Hepatocyte (in vitro differentiated cells): ENCODE measurements around the gene VILL. TPM values are rescaled to one million over a fixed set of nuclear protein-coding genes. Genes with fewer than 3 reads are reported as not detected.

Source experiments
- DNase-seq: peaks from one replicate; pipeline ENCODE4 v3.0.0-alpha.2; 2016; ENCODE audit warnings: low spot score
- H2AFZ ChIP-seq: fragments of 200-600 bp; sonication (generic); 2 replicates; pipeline ENCODE4 v1.6.0; 2016; ENCODE audit warnings: antibody characterized with exemption, mild to moderate bottlenecking
- H3K27ac ChIP-seq: fragments of 200-600 bp; sonication (generic); 2 replicates; pipeline ENCODE4 v1.5.1; 2016; ENCODE audit warnings: mild to moderate bottlenecking
- H3K27me3 ChIP-seq: fragments of 200-600 bp; sonication (generic); 2 replicates; pipeline ENCODE4 v1.6.1; 2016
- H3K36me3 ChIP-seq: fragments of 200-600 bp; sonication (generic); replicated peaks from 2 replicates; pipeline ENCODE4 v1.5.1; 2016; ENCODE audit warnings: low read depth; ENCODE audit not compliant: insufficient read depth
- H3K4me1 ChIP-seq: fragments of 200-600 bp; sonication (generic); 2 replicates; pipeline ENCODE4 v1.5.1; 2016; ENCODE audit warnings: mild to moderate bottlenecking, moderate library complexity; ENCODE audit not compliant: insufficient read depth
- H3K4me2 ChIP-seq: fragments of 200-600 bp; sonication (generic); 2 replicates; pipeline ENCODE4 v1.6.0; 2016
- H3K4me3 ChIP-seq: fragments of 200-600 bp; sonication (generic); 2 replicates; pipeline ENCODE4 v1.5.1; 2016; ENCODE audit warnings: mild to moderate bottlenecking
- H3K79me2 ChIP-seq: fragments of 200-600 bp; sonication (generic); 2 replicates; pipeline ENCODE4 v1.6.0; 2017; ENCODE audit warnings: mild to moderate bottlenecking
- H3K9me2 ChIP-seq: fragments of 200-600 bp; sonication (generic); replicated peaks from 2 replicates; pipeline ENCODE4 v1.6.0; 2017; ENCODE audit warnings: mild to moderate bottlenecking; ENCODE audit not compliant: insufficient read depth
- H3K9me3 ChIP-seq: fragments of 200-600 bp; sonication (generic); 2 replicates; pipeline ENCODE4 v1.5.1; 2016; ENCODE audit warnings: low read depth, mild to moderate bottlenecking
- H4K20me1 ChIP-seq: fragments of 200-600 bp; sonication (generic); 2 replicates; pipeline ENCODE4 v1.6.0; 2016; ENCODE audit warnings: mild to moderate bottlenecking; ENCODE audit not compliant: insufficient read depth, poor library complexity, severe bottlenecking
- EZH2 ChIP-seq: fragments of 200-600 bp; sonication (generic); IDR thresholded peaks from 2 replicates; pipeline ENCODE4 v1.6.1; 2016; ENCODE audit warnings: antibody characterized with exemption, mild to moderate bottlenecking, borderline replicate concordance
- EZH2phosphoT487 ChIP-seq: fragments of 200-600 bp; sonication (generic); IDR thresholded peaks from one replicate; pipeline ENCODE4 v1.6.1; 2018; ENCODE audit warnings: antibody characterized with exemption, mild to moderate bottlenecking, low read depth, moderate library complexity; ENCODE audit not compliant: unreplicated experiment, severe bottlenecking
- WGBS: methylation state at CpG from one replicate; pipeline ENCODE4 v1.1.6; 2016; ENCODE audit warnings: low lambda C conversion rate; ENCODE audit errors: missing lambda C conversion rate; 5-methylcytosine and 5-hydroxymethylcytosine counted together
- polyA plus RNA-seq: library from polyadenylated mRNA; unstranded; fragments of >200 nt; fragmentation: Nextera tagmentation; extraction: Ambion mirVana; gene quantifications from 2 replicates; pipeline ENCODE4 v1.2.1, GENCODE V29; 2016
- total RNA-seq: library from RNA; depleted of rRNA; stranded (reverse); fragments of >200 nt; gene quantifications from 2 replicates; pipeline ENCODE4 v1.2.3, GENCODE V29; 2014
- TF ChIP-seq, protein P1 (sequence below): fragments of 200-600 bp; sonication (generic); IDR thresholded peaks from 2 replicates; pipeline ENCODE4 v1.5.1; 2016; ENCODE audit warnings: antibody characterized with exemption, mild to moderate bottlenecking; ENCODE audit not compliant: poor library complexity

VILL gene
- total and polyA plus RNA-seq, 2 experiments from 2014 or later: 39.3 to 47.4 TPM

GRCh38 chr3:38043486-38043885, 52.9 kb downstream of the VILL start:
- Histone ChIP-seq H2AFZ (no peak overlapping the region), H3K9me3 (no peaks in the 10 kb centered on the region), H3K27ac (no peak overlapping the region), H3K4me1 (peaks cover 9% of the 10 kb centered on the region), H3K36me3 (no peaks in the 10 kb centered on the region), H4K20me1 (no peaks in the 10 kb centered on the region), H3K9me2 (no peaks in the 10 kb centered on the region), H3K79me2 (no peaks in the 10 kb centered on the region), H3K4me2 (no peak overlapping the region), H3K4me3 (no peak overlapping the region), H3K27me3 (peaks cover 4% of the 10 kb centered on the region)
- no peak for TF ChIP-seq EZH2phosphoT487
- TF ChIP-seq EZH2: no peak
- TF ChIP-seq, protein P1, sequence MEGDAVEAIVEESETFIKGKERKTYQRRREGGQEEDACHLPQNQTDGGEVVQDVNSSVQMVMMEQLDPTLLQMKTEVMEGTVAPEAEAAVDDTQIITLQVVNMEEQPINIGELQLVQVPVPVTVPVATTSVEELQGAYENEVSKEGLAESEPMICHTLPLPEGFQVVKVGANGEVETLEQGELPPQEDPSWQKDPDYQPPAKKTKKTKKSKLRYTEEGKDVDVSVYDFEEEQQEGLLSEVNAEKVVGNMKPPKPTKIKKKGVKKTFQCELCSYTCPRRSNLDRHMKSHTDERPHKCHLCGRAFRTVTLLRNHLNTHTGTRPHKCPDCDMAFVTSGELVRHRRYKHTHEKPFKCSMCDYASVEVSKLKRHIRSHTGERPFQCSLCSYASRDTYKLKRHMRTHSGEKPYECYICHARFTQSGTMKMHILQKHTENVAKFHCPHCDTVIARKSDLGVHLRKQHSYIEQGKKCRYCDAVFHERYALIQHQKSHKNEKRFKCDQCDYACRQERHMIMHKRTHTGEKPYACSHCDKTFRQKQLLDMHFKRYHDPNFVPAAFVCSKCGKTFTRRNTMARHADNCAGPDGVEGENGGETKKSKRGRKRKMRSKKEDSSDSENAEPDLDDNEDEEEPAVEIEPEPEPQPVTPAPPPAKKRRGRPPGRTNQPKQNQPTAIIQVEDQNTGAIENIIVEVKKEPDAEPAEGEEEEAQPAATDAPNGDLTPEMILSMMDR: no peak
- DNase-seq: no peak
- WGBS: 90% methylated on average over 4 of the region's 4 CpGs

GRCh38 chr3:38046027-38046426, 55.4 kb downstream of the VILL start:
- no peak overlapping the region for H3K4me2 ChIP-seq
- no peaks in the 10 kb centered on the region for H4K20me1 ChIP-seq
- H2AFZ ChIP-seq: no peak overlapping the region
- no peaks in the 10 kb centered on the region for H3K4me1 ChIP-seq
- H3K27me3 ChIP-seq: no peaks in the 10 kb centered on the region
- H3K79me2 ChIP-seq: no peaks in the 10 kb centered on the region
- TF ChIP-seq EZH2 (no peak), EZH2phosphoT487 (no peak)
- TF ChIP-seq, protein P1: no peak
- H3K4me3 ChIP-seq: no peak overlapping the region
- H3K36me3 ChIP-seq: no peaks in the 10 kb centered on the region
- WGBS: 88% methylated on average over 4 of the region's 4 CpGs
- H3K27ac ChIP-seq: no peak overlapping the region
- H3K9me2 ChIP-seq: no peaks in the 10 kb centered on the region
- no peaks in the 10 kb centered on the region for H3K9me3 ChIP-seq
- no peak for DNase-seq

DNA sequence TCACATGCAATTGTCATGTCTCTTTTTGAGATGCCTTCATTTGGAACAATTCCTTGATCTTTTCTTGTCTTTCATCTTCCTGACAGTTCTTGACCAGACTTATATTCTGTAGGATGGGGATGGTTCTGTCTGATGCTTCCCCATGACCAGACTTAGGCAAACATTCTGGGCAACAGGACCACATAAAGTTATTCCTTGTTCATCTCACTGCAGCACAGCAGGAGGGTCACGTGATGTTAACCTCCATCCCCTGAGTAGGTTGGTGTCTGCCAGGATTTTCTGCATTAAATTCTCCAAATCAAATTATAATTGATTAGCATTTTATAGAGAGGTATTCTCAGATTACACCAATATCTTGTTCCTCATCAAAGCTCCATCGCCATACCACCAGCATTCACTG, 56.2 kb downstream of the VILL start:
- H3K36me3 ChIP-seq: no peaks in the 10 kb centered on the region
- H3K27ac ChIP-seq: no peak overlapping the region
- H2AFZ ChIP-seq: no peak overlapping the region
- H3K79me2 ChIP-seq: no peaks in the 10 kb centered on the region
- 95% methylated on average over 2 of the region's 2 CpGs for WGBS
- H4K20me1 ChIP-seq: no peaks in the 10 kb centered on the region
- H3K9me2 ChIP-seq: no peaks in the 10 kb centered on the region
- H3K27me3 ChIP-seq: no peaks in the 10 kb centered on the region
- no peaks in the 10 kb centered on the region for H3K4me1 ChIP-seq
- no peak for TF ChIP-seq EZH2
- TF ChIP-seq, protein P1: no peak
- no peak for TF ChIP-seq EZH2phosphoT487
- DNase-seq: no peak
- H3K4me3 ChIP-seq: no peak overlapping the region
- H3K4me2 ChIP-seq: no peak overlapping the region
- no peaks in the 10 kb centered on the region for H3K9me3 ChIP-seq

- H3K79me2 ChIP-seq: no peaks in the 10 kb centered on the region
- DNase-seq: no peak
- H3K27ac ChIP-seq: no peak overlapping the region
- no peaks in the 10 kb centered on the region for H3K27me3 ChIP-seq
- no peaks in the 10 kb centered on the region for H3K9me2 ChIP-seq
- no peaks in the 10 kb centered on the region for H3K36me3 ChIP-seq
- TF ChIP-seq, protein P1: no peak
- no peak for TF ChIP-seq EZH2phosphoT487
- TF ChIP-seq EZH2: no peak
- no peak overlapping the region for H3K4me2 ChIP-seq
- no peaks in the 10 kb centered on the region for H3K9me3 ChIP-seq
- 76% methylated on average over 2 of the region's 2 CpGs for WGBS
- no peak overlapping the region for H3K4me3 ChIP-seq
- no peak overlapping the region for H2AFZ ChIP-seq
- no peaks in the 10 kb centered on the region for H3K4me1 ChIP-seq
- H4K20me1 ChIP-seq: no peaks in the 10 kb centered on the region
Measured at GRCh38 chr3:38047896-38048295, 57.3 kb downstream of the VILL start.
